ENCODE results near the gene PCDHGB1.

PCDHGB1 gene

DNA sequence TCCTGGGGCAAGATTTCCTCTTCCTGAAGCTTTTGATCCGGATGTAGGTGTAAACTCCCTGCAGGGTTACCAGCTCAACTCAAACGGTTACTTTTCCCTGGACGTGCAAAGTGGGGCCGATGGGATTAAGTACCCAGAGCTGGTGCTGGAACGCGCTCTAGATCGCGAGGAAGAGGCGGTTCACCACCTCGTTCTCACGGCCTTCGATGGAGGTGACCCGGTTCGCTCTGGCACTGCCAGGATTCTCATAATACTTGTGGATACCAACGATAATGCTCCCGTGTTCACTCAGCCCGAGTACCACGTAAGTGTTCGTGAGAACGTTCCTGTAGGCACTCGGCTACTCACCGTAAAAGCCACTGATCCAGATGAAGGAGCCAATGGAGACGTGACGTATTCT, 5.7 kb downstream of the PCDHGB1 start:
- Histone ChIP-seq H3K9me3 (ENCODE audit: control insufficient read depth, insufficient read depth, low read length) (peaks cover 3% of the 10 kb centered on the region), H3K4me1 (ENCODE audit: control insufficient read depth, insufficient read depth, low read length) (no peaks in the 10 kb centered on the region), H3K4me3 (ENCODE audit: low read depth, low read length) (no peak overlapping the region), H3K9ac (ENCODE audit: low read depth, low read length) (no peak overlapping the region), H3K27me3 (ENCODE audit: control insufficient read depth, insufficient read depth, low read length) (no peaks in the 10 kb centered on the region), H3K36me3 (ENCODE audit: control insufficient read depth, insufficient read depth, low read length) (no peaks in the 10 kb centered on the region)

DNA sequence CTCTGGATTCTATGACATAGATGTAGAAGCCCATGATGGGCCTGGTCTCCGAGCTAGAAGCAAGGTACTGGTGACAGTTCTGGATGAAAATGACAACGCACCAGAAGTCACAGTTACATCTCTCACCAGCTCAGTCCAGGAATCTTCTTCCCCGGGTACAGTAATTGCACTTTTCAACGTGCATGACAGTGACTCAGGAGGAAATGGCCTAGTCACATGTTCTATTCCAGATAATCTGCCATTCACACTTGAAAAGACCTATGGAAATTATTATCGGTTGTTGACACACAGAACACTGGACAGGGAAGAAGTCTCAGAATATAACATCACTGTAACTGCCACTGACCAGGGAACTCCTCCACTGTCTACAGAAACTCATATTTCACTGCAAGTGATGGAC, 6.2 kb downstream of the PCDHGB1 start:
- H3K4me3 ChIP-seq (ENCODE audit: low read depth, low read length) = no peak overlapping the region
- no peaks in the 10 kb centered on the region for H3K4me1 ChIP-seq (ENCODE audit: control insufficient read depth, insufficient read depth, low read length)
- no peaks in the 10 kb centered on the region for H3K27me3 ChIP-seq (ENCODE audit: control insufficient read depth, insufficient read depth, low read length)
- H3K9ac ChIP-seq (ENCODE audit: low read depth, low read length) = no peak overlapping the region
- peaks cover 3% of the 10 kb centered on the region for H3K9me3 ChIP-seq (ENCODE audit: control insufficient read depth, insufficient read depth, low read length)
- H3K36me3 ChIP-seq (ENCODE audit: control insufficient read depth, insufficient read depth, low read length) = no peaks in the 10 kb centered on the region

DNA sequence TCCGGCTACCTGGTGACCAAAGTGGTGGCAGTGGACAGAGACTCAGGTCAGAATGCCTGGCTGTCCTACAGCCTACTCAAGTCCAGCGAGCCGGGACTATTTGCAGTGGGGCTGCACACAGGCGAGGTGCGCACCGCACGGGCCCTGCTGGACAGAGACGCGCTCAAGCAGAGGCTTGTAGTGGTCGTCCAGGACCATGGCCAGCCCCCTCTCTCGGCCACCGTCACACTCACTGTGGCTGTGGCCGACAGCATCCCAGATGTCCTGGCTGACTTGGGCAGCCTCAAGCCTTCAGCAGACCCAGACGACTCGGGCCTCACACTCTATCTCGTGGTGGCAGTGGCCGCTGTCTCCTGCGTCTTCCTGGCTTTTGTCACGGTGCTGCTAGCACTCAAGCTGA, 7.1 kb downstream of the PCDHGB1 start:
- H3K27me3 ChIP-seq (ENCODE audit: control insufficient read depth, insufficient read depth, low read length) = no peaks in the 10 kb centered on the region
- no peak overlapping the region for H3K9ac ChIP-seq (ENCODE audit: low read depth, low read length)
- no peaks in the 10 kb centered on the region for H3K4me1 ChIP-seq (ENCODE audit: control insufficient read depth, insufficient read depth, low read length)
- H3K9me3 ChIP-seq (ENCODE audit: control insufficient read depth, insufficient read depth, low read length) = peaks cover 3% of the 10 kb centered on the region
- no peaks in the 10 kb centered on the region for H3K36me3 ChIP-seq (ENCODE audit: control insufficient read depth, insufficient read depth, low read length)
- no peak overlapping the region for H3K4me3 ChIP-seq (ENCODE audit: low read depth, low read length)

DNA sequence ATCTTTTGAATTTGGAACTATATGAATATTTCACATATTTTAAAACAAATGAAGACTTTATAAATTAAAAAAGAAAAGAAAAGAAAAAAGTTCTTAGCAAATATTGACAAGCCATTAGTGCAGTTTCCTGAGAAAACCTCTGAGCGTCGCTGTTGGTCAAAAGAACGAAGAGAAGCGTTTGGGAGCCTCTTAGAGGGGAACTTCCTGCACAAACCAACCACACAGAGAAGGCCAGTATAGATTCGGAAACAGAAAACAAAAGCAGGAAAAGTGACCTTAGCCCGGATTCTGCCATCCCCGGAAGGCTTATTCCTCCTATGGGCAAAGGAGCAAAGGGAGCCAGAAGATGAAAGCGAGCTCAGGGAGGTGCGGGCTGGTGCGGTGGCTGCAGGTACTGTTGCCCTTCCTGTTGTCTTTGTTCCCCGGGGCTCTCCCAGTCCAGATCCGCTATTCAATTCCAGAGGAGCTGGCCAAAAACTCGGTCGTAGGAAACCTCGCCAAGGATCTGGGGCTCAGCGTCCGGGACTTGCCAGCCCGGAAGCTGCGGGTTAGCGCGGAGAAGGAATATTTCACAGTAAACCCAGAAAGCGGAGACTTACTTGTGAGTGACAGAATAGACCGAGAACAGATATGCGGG, 10.0 kb downstream of the PCDHGB1 start, which contains the start of gene PCDHGB2:
PCDHGB2 (plus strand) TSS at position 205 of the 637 bp plus-strand sequence; CDS start at position 347, 142 bp downstream.
- Histone ChIP-seq H3K9ac (ENCODE audit: low read depth, low read length) (no peak within 1 kb of the TSS), H3K9me3 (ENCODE audit: control insufficient read depth, insufficient read depth, low read length) (peaks cover 7% of the 10 kb centered on the region), H3K36me3 (ENCODE audit: control insufficient read depth, insufficient read depth, low read length) (no peaks in the 10 kb centered on the region), H3K27me3 (ENCODE audit: control insufficient read depth, insufficient read depth, low read length) (no peaks in the 10 kb centered on the region), H3K4me3 (ENCODE audit: low read depth, low read length) (peak within 1 kb of the TSS; percentile 37), H3K4me1 (ENCODE audit: control insufficient read depth, insufficient read depth, low read length) (no peaks in the 10 kb centered on the region)

DNA sequence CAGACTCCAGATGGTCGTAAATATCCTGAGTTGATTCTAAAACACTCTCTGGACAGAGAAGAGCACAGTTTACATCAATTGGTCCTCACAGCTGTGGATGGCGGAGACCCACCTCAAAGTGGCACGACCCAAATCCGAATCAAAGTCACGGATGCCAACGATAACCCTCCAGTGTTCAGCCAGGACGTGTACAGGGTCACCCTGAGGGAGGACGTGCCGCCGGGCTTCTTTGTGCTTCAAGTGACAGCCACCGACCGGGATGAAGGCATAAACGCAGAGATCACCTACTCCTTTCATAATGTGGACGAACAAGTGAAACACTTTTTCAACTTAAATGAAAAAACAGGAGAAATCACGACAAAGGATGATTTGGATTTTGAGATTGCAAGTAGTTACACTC, 10.8 kb downstream of the PCDHGB1 start:
- no peak overlapping the region for H3K4me3 ChIP-seq (ENCODE audit: low read depth, low read length)
- no peaks in the 10 kb centered on the region for H3K27me3 ChIP-seq (ENCODE audit: control insufficient read depth, insufficient read depth, low read length)
- no peaks in the 10 kb centered on the region for H3K4me1 ChIP-seq (ENCODE audit: control insufficient read depth, insufficient read depth, low read length)
- H3K36me3 ChIP-seq (ENCODE audit: control insufficient read depth, insufficient read depth, low read length) = no peaks in the 10 kb centered on the region
- H3K9ac ChIP-seq (ENCODE audit: low read depth, low read length) = no peak overlapping the region
- H3K9me3 ChIP-seq (ENCODE audit: control insufficient read depth, insufficient read depth, low read length) = peaks cover 8% of the 10 kb centered on the region

DNA sequence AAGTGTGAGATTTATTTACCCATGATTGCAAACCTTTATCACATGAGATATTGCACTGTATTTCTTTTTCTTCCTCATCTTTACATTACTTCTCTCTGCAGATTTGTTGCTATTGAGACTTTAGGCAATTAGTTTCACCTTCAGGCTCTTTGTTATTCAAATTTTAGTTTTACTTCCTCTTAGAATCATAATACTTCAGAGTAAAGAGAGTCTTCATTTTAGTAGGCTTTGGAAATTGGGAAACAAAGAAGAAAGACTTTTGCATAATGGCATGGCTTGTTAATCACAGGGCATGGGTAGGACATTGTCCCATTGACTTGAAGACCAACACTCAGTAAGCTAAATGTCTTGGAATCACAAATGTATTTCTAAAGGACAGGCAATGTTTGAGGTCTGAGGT, 12.8 kb downstream of the PCDHGB1 start:
- no peak overlapping the region for H3K4me3 ChIP-seq (ENCODE audit: low read depth, low read length)
- peaks cover 10% of the 10 kb centered on the region for H3K9me3 ChIP-seq (ENCODE audit: control insufficient read depth, insufficient read depth, low read length)
- H3K27me3 ChIP-seq (ENCODE audit: control insufficient read depth, insufficient read depth, low read length) = no peaks in the 10 kb centered on the region
- no peaks in the 10 kb centered on the region for H3K4me1 ChIP-seq (ENCODE audit: control insufficient read depth, insufficient read depth, low read length)
- no peak overlapping the region for H3K9ac ChIP-seq (ENCODE audit: low read depth, low read length)
- H3K36me3 ChIP-seq (ENCODE audit: control insufficient read depth, insufficient read depth, low read length) = no peaks in the 10 kb centered on the region

DNA sequence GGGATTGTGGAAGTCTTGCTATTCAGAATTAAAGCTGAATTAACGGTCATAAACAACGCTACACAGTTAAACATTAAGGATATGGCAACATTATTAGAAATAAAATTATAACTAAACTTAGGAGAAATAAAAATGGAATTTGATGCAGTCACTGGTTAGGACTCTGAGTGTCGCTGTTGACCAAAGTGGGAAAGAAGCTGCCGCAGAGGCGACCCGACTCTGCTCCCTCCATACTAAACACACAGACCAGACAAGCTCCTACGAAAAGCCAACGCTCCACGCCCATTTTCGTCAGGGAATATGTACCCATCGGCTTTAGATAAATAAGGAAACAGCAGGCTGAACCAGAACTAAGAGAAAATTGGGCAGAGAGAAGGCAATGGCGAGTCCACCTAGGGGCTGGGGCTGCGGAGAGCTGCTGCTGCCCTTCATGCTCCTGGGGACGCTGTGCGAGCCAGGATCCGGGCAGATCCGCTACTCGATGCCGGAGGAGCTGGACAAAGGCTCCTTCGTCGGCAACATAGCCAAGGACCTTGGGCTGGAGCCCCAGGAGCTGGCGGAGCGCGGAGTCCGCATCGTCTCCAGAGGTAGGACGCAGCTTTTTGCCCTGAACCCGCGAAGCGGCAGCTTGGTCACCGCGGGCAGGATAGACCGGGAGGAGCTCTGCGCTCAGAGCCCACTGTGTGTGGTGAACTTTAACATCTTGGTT, 14.2 kb downstream of the PCDHGB1 start, which contains the start of gene PCDHGA5:
PCDHGA5 (plus strand) TSS at position 211 of the 709 bp plus-strand sequence; CDS start at position 380, 169 bp downstream.
- Histone ChIP-seq H3K4me1 (ENCODE audit: control insufficient read depth, insufficient read depth, low read length) (no peaks in the 10 kb centered on the region), H3K9ac (ENCODE audit: low read depth, low read length) (no peak within 1 kb of the TSS), H3K27me3 (ENCODE audit: control insufficient read depth, insufficient read depth, low read length) (no peaks in the 10 kb centered on the region), H3K4me3 (ENCODE audit: low read depth, low read length) (no peak within 1 kb of the TSS), H3K9me3 (ENCODE audit: control insufficient read depth, insufficient read depth, low read length) (peaks cover 10% of the 10 kb centered on the region), H3K36me3 (ENCODE audit: control insufficient read depth, insufficient read depth, low read length) (no peaks in the 10 kb centered on the region)

DNA sequence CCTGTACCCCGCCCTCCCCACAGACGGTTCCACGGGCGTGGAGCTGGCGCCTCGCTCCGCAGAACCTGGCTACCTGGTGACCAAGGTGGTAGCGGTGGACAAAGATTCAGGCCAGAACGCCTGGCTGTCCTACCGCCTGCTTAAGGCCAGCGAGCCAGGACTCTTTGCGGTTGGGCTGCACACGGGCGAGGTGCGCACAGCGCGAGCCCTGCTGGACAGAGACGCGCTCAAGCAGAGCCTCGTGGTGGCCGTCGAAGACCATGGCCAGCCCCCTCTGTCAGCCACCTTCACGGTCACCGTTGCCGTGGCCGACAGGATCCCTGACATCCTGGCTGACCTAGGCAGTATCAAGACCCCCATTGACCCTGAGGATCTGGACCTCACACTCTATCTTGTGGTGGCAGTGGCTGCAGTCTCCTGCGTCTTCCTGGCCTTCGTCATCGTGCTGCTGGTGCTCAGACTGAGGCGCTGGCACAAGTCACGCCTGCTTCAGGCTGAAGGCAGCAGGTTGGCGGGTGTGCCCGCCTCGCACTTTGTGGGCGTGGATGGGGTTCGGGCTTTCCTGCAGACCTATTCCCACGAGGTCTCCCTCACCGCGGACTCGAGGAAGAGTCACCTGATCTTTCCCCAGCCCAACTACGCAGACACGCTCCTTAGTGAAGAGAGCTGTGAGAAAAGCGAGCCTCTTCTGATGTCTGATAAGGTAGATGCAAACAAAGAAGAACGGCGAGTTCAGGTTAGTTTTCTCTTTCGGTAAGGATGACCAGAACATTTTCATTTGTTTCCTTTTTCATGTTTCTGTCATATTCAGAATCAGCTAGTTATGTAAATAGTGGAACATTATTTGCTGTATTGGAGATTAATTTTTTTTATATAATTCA, 16.4 kb downstream of the PCDHGB1 start:
- Histone ChIP-seq H3K9ac (ENCODE audit: low read depth, low read length) (no peak overlapping the region), H3K4me1 (ENCODE audit: control insufficient read depth, insufficient read depth, low read length) (no peaks in the 10 kb centered on the region), H3K4me3 (ENCODE audit: low read depth, low read length) (no peak overlapping the region), H3K36me3 (ENCODE audit: control insufficient read depth, insufficient read depth, low read length) (no peaks in the 10 kb centered on the region), H3K9me3 (ENCODE audit: control insufficient read depth, insufficient read depth, low read length) (peaks cover 10% of the 10 kb centered on the region), H3K27me3 (ENCODE audit: control insufficient read depth, insufficient read depth, low read length) (no peaks in the 10 kb centered on the region)

DNA sequence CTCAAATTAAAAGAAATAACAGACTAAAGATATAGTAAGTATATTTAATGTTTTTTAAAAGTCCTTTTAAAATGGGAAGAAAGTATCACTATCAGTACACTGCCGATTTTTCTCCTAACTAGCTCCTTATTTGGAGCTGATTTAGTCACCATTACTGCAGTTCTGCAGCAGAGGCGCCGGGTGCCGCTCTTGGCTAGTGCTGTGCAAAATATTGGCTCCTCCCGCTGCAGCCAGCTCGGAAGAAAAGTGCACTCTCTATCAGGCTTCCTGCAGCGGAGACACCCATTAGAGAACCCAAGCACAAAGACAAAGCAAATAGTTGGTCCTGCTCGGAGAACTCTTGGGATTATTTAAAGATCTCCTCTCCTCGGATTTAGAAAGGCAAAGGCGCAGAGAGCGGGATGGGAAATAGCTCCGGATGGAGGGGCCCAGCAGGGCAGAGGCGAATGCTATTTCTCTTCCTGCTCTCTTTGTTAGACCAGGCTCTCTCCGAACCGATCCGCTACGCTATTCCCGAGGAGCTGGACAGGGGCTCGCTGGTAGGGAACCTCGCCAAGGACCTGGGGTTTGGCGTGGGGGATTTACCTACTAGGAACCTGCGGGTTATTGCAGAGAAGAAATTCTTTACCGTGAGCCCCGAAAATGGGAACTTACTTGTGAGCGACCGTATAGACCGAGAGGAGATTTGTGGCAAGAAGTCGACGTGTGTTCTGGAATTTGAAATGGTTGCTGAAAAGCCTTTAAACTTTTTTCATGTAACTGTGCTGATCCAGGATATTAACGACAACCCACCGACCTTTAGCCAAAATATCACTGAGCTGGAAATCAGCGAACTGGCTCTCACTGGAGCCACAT, 20.3 kb downstream of the PCDHGB1 start, which contains the start of gene PCDHGB3:
PCDHGB3 (plus strand) TSS at position 249 of the 855 bp plus-strand sequence; CDS start at position 402, 153 bp downstream.
- Histone ChIP-seq H3K9ac (ENCODE audit: low read depth, low read length) (no peak within 1 kb of the TSS), H3K4me3 (ENCODE audit: low read depth, low read length) (peak within 1 kb of the TSS; percentile 30), H3K27me3 (ENCODE audit: control insufficient read depth, insufficient read depth, low read length) (no peaks in the 10 kb centered on the region), H3K9me3 (ENCODE audit: control insufficient read depth, insufficient read depth, low read length) (peaks cover 6% of the 10 kb centered on the region), H3K36me3 (ENCODE audit: control insufficient read depth, insufficient read depth, low read length) (no peaks in the 10 kb centered on the region), H3K4me1 (ENCODE audit: control insufficient read depth, insufficient read depth, low read length) (no peaks in the 10 kb centered on the region)

DNA sequence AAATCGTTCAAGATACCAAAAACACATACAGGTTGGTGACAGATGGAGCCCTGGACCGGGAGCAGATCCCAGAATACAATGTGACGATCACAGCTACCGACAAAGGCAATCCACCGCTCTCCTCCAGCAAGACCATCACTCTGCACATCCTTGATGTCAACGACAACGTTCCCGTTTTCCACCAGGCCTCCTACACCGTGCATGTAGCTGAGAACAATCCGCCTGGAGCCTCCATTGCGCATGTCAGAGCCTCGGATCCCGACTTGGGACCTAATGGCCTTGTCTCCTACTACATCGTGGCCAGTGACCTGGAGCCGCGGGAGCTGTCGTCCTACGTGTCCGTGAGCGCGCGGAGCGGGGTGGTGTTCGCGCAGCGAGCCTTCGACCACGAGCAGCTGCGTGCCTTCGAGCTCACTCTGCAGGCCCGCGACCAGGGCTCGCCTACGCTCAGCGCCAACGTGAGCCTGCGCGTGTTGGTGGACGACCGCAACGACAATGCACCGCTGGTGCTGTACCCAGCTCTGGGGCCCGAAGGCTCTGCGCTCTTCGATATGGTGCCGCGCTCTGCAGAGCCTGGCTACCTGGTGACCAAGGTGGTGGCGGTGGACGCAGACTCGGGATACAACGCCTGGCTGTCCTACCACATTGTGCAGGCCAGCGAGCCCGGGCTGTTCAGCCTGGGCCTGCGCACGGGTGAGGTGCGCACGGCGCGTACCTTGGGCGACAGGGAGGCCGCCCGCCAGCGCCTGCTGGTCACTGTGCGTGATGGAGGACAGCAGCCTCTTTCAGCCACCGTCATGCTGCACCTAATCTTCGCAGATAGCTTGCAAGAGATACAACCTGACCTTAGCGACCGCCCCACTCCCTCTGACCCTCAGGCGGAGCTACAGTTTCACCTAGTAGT, 21.9 kb downstream of the PCDHGB1 start:
- H3K4me3 ChIP-seq (ENCODE audit: low read depth, low read length) = no peak overlapping the region
- no peaks in the 10 kb centered on the region for H3K9me3 ChIP-seq (ENCODE audit: control insufficient read depth, insufficient read depth, low read length)
- no peaks in the 10 kb centered on the region for H3K4me1 ChIP-seq (ENCODE audit: control insufficient read depth, insufficient read depth, low read length)
- peaks cover 3% of the 10 kb centered on the region for H3K36me3 ChIP-seq (ENCODE audit: control insufficient read depth, insufficient read depth, low read length)
- H3K27me3 ChIP-seq (ENCODE audit: control insufficient read depth, insufficient read depth, low read length) = no peaks in the 10 kb centered on the region
- H3K9ac ChIP-seq (ENCODE audit: low read depth, low read length) = no peak overlapping the region
